GM18870 (cell line): Measurements from ENCODE around the gene PI3.

Experiments used
- ATAC-seq: cut with Tn5 transposase; IDR thresholded peaks from one replicate; pipeline ENCODE4 v1.9.1; 2021; ENCODE audit warnings: moderate library complexity; ENCODE audit not compliant: unreplicated experiment

Gene PI3

DNA sequence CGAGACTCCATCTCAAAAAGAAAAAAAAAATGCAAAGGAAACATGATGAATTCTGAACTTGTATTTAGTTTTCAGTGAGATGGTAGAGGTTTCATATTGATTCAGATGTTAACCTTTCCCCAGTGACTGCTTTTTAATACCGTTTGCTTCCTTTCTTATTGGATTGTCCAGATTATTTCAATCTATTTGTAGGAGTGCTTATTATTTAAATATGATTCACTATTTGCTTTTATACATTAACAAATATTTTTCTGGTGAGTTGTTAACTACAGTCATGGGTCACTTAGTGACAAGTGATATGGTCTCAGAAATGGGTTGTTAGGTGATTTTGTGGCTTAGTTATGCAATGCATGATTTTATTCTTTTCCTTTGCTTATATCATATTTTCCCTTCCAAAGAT is 8.4 kb downstream of the PI3 start:
- no peak for ATAC-seq

DNA sequence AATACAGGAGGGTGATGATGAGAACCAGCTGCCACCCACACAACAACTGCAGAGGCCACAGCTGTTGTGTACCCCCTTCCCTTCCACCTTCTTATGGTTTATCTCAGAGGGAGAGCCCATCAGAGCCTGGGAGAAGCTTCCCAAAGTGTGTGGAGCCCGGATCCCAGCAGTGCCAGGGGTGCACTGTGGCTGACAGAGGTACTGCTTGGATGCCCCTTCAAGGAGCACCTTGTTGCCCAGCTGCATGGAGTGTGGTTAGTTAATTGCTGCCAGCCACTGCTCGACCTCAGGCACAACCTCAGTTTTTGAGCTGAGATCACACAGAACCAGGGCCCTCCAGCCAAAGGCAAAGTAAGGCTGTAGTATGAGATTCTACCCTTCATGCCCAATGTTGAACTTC is 13.0 kb downstream of the PI3 start:
- no peak for ATAC-seq

DNA sequence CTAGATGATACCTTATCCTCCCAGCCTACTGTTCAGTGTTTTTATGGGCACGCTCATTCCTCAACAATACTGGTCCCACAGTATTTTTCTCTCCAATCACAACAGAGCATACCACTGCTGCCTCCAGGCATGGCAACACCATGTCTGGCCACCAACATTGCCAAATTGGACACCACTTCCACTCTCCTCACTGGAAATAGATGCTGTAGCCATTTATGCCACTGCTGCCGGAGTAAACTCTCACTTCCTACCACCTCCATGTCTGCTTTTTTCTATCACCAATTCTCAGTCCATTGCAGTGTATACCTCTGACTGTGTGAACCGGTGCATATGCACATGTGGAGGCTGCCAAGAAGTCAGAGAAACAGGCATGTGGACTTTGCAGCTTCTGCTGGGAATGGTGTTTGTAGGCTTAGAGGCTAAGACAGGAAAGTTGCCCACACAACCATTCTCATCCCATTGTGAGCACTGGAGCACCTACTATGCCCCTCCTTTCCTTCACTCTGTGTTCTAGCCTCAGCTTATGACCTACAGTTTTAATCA is 14.4 kb downstream of the PI3 start:
- no peak for ATAC-seq

DNA sequence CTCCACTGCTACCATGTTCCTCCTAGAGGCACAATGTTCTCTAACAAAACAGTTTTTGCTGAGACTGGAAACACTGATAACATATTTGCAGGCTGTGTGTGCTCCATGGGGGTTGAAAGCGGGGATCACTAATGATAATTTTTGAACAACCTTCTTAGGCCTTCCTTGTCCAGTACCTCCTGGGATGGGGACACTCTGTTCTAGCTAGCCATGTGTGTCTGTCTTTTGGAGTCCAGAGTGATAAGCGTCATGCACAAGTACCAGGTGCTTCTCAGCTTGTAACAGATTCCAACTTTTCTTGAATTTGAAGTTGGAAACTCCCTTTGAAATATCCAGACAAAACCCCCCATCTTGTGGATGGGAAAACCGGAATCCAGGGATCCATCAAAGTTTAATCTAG is 15.2 kb downstream of the PI3 start:
- ATAC-seq: no peak

DNA sequence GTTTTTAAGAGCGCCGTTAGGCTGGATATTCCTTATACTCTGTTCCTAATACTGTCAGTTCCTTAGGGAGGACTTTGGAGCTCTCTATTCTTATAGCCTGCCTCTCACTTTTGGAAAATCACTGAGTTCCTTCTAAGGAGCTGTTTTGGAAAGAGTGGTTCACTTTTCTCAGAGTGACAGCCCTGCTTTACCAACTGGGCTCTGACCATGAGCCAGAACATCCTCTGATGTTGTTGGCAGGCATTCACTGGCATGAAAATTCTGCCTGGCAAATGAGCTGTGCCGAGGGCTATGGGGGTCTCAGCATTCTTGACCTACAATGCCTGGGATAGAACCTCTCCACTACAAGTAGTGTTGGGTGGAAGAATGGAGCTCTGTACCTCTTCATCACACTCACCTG is 17.2 kb downstream of the PI3 start:
- ATAC-seq: no peak

DNA sequence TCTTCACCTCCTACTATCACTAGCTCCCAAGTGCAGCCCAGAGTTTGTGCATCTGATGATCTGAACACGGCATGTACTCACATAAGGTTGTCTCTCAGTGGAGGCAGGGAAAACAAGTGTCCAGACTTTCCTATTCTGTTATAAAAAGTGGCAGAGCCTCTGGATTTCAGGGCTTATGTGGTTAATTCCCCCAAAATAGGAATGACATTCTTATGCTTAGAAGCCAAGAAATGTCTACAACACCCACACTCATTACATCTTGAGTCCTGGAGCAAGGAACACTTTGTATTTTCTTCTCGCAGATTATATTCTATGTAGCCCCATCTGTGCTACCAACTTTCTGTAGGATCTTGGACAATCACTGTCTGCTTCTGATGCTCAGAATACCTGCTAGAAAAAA is 18.6 kb downstream of the PI3 start:
- no peak for ATAC-seq

DNA sequence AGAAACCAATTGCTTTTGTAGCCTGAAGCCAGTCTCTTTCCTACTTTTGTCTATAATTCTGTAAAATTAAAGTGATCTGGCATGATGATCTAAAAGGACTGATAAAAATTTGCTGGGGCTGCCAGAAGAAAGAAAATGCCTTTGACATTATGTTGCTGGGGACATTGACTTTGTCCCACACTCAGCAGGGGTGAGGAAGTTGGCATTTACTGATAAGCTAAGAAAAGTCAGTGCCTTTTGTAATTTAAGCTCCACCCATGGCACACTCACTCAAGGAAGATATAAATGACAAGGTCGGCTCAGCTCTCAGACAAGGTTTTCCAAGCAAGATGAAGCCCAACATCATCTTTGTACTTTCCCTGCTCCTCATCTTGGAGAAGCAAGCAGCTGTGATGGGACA is 32.0 kb downstream of the PI3 start, which contains the start of gene SEMG1:
Gene SEMG1 (plus strand): TSS at position 309 of the 400 bp plus-strand sequence. CDS start 21 bp downstream, at position 330.
- no peak for ATAC-seq

DNA sequence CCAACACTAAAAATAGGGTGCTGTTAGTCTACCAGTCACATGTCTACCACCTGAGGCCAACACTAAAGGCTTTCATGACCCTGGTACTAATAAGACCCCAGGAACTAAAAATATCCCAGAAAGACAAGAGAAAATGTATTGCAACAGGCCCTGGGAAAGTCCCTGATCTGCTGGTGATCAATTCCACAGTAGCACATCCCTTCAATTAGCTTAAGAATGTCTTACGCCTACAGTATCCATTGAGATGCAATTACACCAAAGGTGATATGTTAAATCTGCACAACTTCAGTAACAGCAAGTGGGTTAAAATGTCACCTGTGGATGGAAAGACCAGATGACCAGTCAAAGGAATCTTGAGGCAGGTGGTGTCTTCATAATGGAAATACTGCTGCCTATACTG is 35.2 kb downstream of the PI3 start:
- no peak for ATAC-seq

DNA sequence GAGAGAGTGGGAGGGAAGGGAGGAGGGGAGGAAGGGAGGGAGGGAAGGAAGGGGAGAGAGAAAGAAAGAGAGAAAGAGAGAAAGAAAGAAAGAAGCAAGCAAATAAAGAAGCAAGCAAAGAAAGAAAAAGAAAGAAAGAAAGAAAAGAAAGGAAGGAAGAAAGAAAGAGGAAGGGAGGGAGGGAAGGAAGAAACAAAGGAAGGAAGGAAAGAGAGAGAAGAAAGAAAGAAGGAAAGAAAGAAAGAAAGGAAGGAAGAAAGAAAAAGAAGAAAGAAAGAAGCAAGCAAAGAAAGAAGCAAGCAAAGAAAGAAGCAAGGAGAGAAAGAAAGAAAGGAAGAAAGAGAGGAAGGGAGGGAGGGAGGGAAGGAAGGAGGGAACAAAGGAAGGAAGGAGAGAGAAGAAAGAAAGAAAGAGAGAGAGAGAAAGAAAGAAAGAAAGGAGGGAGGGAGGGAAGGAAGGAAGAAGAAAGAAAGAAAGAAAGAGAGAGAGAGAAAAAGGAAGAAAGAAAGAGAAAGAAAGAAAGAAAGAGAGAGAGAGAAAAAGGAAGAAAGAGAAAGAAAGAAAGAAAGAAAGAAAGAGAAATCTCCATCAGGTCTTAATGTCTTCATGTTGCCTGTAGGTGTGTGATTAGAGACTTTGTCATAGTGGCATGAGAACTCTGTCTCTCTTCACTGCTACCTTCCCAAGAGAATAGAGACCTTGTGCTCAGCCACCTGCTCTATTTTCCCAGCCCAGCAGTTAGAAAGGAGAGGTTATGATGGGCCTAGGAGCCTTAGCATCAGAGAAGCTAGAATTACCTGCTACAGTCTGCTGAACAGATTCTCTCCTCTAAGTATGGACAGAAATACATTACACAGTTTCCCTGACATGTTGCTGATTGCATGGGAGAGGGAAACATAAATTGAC is 37.1 kb downstream of the PI3 start:
- ATAC-seq: no peak

DNA sequence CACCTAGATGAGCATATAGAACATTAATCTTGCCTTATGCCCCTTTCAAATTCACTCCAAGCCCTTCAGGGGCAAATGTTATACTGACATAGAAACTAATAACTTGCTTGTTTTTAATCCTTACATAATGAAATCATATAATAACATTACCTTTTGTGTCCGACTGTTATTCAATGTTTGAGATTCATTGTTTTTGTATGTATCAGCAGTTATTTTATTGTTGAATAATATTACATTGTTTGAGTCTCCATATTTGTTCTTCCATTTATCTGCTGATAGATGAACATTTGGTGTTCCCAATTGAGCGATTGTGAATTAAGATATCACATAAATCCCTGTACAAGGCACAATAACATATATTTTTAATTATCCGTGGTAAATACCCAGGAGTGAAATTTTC is 38.1 kb downstream of the PI3 start:
- no peak for ATAC-seq

DNA sequence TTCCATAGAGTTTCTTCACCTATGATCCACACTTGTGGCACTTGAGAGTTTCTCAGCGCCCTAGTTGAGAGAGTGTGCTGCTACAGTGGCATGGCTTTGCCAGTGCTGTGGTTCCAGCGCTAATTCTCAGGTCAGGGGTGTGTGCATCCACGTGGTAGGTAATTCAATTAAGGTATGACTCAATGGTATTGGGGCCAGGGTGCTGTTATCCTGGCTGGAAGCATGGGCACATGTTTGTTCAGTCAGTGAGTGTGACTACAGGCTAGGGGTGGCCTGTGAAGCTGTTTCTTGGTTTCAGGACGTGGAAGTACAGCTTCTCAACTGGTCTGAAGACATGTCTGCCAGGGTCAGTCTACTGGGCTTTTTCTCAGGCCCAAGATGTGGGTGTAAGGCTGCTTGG is 43.4 kb downstream of the PI3 start:
- ATAC-seq: no peak

DNA sequence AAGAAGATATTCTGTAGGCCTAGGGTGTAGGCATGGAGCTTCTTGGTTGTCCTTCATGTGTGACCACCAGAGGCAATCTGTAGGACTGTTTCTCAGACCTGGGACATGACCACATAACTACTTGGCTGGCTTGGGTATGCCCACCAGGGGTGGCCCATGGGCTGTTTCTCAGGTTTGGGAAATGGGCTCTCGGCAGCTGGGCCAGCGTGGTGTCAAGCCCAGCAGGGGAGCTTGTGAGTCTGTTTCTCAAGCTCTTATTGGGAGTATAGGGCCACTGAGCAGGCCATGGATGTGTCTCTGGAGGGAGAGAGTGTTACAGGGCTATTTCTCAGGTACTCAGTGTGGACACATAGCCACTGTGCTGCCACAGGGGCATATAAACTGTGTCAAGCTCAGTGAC is 43.9 kb downstream of the PI3 start:
- no peak for ATAC-seq

DNA sequence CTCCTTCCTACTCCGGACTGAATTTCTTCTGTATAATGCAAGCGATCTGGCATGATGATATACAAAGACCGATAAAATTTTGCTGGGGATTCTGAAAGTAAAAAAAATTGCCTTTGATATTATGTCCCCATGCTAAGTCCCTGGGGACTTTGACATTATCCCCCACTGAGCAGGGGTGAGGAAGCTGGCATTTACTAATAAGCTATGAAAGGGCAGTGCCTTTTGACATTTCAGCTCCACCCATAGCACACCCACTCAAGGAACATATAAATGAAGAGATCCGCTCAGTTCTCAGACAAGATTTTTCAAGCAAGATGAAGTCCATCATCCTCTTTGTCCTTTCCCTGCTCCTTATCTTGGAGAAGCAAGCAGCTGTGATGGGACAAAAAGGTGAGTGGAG is 46.4 kb downstream of the PI3 start, which contains the start of gene SEMG2:
Gene SEMG2 (plus strand): TSS at position 298 of the 400 bp plus-strand sequence. CDS start 17 bp downstream, at position 315.
- no peak for ATAC-seq

DNA sequence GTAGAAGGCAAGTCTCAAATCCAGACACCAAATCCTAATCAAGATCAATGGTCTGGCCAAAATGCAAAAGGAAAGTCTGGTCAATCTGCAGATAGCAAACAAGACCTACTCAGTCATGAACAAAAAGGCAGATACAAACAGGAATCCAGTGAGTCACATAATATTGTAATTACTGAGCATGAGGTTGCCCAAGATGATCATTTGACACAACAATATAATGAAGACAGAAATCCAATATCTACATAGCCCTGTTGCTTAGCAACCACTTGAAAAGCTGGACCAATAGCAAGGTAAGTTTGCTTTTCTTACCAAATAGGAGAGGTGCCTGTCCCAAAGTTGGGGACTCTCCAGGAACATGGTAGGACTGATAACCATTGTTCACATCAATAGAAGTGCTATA is 48.4 kb downstream of the PI3 start:
- no peak for ATAC-seq
